Measurements from ENCODE around the gene PLEKHA5.

PLEKHA5 gene

DNA sequence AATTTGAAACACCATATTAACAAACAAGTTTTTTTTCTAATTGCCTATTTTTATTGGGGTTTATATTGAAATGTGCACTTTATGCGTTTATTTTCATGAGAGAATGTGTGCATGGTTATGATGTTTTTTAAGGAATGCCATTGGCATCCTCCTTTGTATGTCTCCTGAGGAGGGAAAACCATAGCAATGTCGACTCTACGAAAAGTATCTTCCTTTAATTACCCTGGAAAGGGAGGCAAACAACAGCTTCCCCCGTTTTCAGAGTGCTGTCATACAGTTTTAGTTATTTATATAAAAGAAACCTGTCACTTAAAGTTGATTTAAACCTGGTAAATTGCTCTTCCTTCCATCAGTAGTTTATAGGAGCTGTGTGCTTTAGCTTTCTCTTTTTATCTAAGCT, 117.4 kb downstream of the PLEKHA5 start:
- Histone ChIP-seq H3K36me3 (ENCODE audit: control insufficient read depth in 1 of 2, insufficient read depth in 2 of 2, low read length in 2 of 2) (no peaks in the 10 kb centered on the region), H3K4me3 (ENCODE audit: low read depth in 1 of 2, low read length in 2 of 2) (no peak overlapping the region), H3K4me1 (ENCODE audit: control insufficient read depth in 1 of 2, insufficient read depth in 2 of 2, low read length in 2 of 2) (peaks cover 0 to 4% of the 10 kb centered on the region in 2 donors), H3K27me3 (ENCODE audit: low read depth, low read length) (no peaks in the 10 kb centered on the region), H3K9me3 (ENCODE audit: control insufficient read depth in 1 of 2, low read length in 2 of 2) (no peaks in the 10 kb centered on the region), H3K27ac (ENCODE audit: low read length) (no peak overlapping the region)

DNA sequence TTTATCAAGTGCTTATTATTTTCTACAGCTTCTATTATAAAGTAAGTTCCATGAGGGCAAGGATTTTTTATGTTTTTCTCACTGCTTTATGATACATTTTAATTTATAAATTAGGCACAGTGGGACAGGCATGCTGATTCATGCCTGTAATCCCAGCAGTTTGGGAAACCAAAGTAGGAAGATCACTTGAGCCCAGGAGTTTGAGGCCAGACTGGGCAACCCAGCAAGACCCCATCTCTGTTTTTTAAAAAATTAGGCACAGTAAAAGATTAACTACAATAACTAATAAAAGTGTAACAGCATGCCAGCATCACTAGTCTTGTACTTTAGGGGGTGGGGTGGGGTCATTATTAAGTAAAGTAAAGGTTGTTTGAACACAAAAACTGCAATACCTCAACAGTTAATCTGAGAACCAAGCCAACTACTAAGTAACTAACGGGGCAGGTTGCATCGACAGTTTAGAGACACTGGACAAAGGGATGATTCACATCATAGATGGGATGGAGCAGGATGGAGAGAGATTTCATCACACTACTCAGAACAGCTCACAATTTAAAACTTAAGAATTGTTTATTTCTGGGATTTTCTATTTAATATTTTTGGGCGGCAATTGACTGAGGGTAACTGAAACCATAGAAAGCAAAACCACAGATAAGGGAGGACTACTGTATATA, 119.5 kb downstream of the PLEKHA5 start:
- H3K27me3 ChIP-seq (ENCODE audit: low read depth, low read length), result no peaks in the 10 kb centered on the region
- H3K36me3 ChIP-seq (ENCODE audit: control insufficient read depth in 1 of 2, insufficient read depth in 2 of 2, low read length in 2 of 2), result no peaks in the 10 kb centered on the region
- no peaks in the 10 kb centered on the region for H3K9me3 ChIP-seq (ENCODE audit: control insufficient read depth in 1 of 2, low read length in 2 of 2)
- H3K27ac ChIP-seq (ENCODE audit: low read length), result no peak overlapping the region
- no peak overlapping the region for H3K4me3 ChIP-seq (ENCODE audit: low read depth in 1 of 2, low read length in 2 of 2)
- H3K4me1 ChIP-seq (ENCODE audit: control insufficient read depth in 1 of 2, insufficient read depth in 2 of 2, low read length in 2 of 2), result no peaks in the 10 kb centered on the region

DNA sequence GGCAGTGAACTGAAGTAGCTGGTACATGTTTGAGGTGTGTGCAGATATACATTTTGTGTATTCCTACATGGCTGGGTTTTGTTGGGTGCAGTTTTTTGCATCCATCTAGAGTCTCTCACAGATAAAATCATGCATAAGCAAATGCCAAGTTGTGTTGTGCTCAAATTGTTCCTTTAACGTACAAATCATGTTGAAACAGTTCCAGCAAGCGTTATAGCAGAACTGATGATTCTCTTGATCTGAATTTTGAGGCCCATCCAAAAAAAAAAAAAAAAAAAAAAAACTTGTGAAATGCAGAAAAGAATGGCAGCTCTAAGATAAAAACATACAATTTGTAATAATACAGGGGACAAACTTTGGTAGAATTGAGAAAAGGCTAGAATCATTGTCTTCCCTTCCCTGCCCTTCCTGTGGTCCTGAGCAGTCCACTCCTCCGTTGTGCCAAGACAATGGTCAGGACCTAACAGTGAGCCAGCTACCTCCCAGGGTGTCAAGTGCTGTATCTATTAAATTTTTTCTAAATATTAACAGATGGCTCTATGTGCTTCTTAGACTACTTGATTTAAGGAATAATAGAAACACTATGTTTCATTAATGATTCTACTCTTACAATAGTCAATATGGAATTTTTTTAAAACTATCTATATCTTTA, 122.1 kb downstream of the PLEKHA5 start:
- Histone ChIP-seq H3K27ac (ENCODE audit: low read length) (no peak overlapping the region), H3K4me1 (ENCODE audit: control insufficient read depth in 1 of 2, insufficient read depth in 2 of 2, low read length in 2 of 2) (no peaks in the 10 kb centered on the region), H3K27me3 (ENCODE audit: low read depth, low read length) (no peaks in the 10 kb centered on the region), H3K4me3 (ENCODE audit: low read depth in 1 of 2, low read length in 2 of 2) (no peak overlapping the region), H3K36me3 (ENCODE audit: control insufficient read depth in 1 of 2, insufficient read depth in 2 of 2, low read length in 2 of 2) (no peaks in the 10 kb centered on the region), H3K9me3 (ENCODE audit: control insufficient read depth in 1 of 2, low read length in 2 of 2) (no peaks in the 10 kb centered on the region)

DNA sequence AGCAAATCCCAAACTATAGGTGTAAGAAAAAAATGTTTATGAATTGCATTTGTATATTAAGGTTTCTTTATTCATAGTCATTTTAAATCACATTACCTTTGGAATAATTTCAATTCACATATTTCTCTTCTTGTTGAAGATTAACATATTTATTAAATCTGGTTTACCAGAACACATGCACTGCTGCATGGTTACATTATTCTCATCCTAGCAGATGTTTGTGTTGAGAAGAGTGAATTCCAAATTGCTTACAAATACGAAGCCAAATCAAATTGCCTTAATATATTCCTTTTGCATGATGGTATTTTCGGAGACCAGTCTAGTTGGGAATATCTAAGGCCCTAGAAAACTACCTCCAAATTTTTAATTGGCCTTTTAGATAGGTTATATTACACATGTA, 130.6 kb downstream of the PLEKHA5 start:
- no peaks in the 10 kb centered on the region for H3K27me3 ChIP-seq (ENCODE audit: low read depth, low read length)
- H3K4me3 ChIP-seq (ENCODE audit: low read depth in 1 of 2, low read length in 2 of 2), result no peak overlapping the region
- H3K36me3 ChIP-seq (ENCODE audit: control insufficient read depth in 1 of 2, insufficient read depth in 2 of 2, low read length in 2 of 2), result no peaks in the 10 kb centered on the region
- H3K27ac ChIP-seq (ENCODE audit: low read length), result no peak overlapping the region
- H3K4me1 ChIP-seq (ENCODE audit: control insufficient read depth in 1 of 2, insufficient read depth in 2 of 2, low read length in 2 of 2), result no peaks in the 10 kb centered on the region
- H3K9me3 ChIP-seq (ENCODE audit: control insufficient read depth in 1 of 2, low read length in 2 of 2), result no peaks in the 10 kb centered on the region

DNA sequence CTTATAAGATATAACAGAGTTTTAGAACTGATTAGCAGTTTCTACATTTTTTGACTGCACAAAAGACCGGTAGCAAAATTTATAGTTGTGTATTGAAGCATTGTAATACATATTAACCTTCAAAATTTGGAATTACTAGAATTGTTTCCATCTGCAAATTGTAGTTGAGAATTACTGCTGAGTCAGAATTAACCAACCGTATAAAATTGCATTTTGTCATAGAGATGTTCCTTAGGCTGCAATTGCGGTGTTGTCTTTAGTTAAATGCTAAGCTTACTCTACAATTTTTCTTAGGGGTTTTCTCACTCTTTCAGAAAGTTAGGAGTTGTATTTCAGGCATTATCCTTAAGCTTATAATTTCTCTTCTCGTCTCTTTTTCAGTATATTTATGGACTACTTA, 132.2 kb downstream of the PLEKHA5 start:
- no peak overlapping the region for H3K4me3 ChIP-seq (ENCODE audit: low read depth in 1 of 2, low read length in 2 of 2)
- no peaks in the 10 kb centered on the region for H3K27me3 ChIP-seq (ENCODE audit: low read depth, low read length)
- H3K9me3 ChIP-seq (ENCODE audit: control insufficient read depth in 1 of 2, low read length in 2 of 2), result no peaks in the 10 kb centered on the region
- no peaks in the 10 kb centered on the region for H3K36me3 ChIP-seq (ENCODE audit: control insufficient read depth in 1 of 2, insufficient read depth in 2 of 2, low read length in 2 of 2)
- no peaks in the 10 kb centered on the region for H3K4me1 ChIP-seq (ENCODE audit: control insufficient read depth in 1 of 2, insufficient read depth in 2 of 2, low read length in 2 of 2)
- no peak overlapping the region for H3K27ac ChIP-seq (ENCODE audit: low read length)

DNA sequence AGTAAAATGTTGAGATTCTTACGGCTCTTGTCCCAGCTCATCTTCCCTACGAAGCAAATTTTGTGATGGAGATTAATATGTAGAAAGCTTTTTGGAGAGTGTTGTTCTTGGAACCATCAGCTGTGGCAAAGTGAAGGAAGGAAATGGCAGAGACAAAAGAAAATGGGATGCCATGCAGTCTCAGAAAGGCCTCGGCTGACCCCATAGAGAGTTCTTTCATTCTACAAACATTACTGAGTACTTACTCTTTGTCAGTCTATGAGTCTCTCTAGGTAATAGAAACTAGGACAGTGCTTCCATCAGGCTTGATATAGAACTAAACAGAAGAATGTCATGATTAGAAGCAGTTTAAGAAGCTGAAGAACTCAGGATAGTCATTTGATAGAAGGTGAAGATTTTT, 134.1 kb downstream of the PLEKHA5 start:
- Histone ChIP-seq H3K27ac (ENCODE audit: low read length) (no peak overlapping the region), H3K4me3 (ENCODE audit: low read depth in 1 of 2, low read length in 2 of 2) (no peak overlapping the region), H3K36me3 (ENCODE audit: control insufficient read depth in 1 of 2, insufficient read depth in 2 of 2, low read length in 2 of 2) (no peaks in the 10 kb centered on the region), H3K9me3 (ENCODE audit: control insufficient read depth in 1 of 2, low read length in 2 of 2) (no peaks in the 10 kb centered on the region), H3K4me1 (ENCODE audit: control insufficient read depth in 1 of 2, insufficient read depth in 2 of 2, low read length in 2 of 2) (no peaks in the 10 kb centered on the region), H3K27me3 (ENCODE audit: low read depth, low read length) (no peaks in the 10 kb centered on the region)

DNA sequence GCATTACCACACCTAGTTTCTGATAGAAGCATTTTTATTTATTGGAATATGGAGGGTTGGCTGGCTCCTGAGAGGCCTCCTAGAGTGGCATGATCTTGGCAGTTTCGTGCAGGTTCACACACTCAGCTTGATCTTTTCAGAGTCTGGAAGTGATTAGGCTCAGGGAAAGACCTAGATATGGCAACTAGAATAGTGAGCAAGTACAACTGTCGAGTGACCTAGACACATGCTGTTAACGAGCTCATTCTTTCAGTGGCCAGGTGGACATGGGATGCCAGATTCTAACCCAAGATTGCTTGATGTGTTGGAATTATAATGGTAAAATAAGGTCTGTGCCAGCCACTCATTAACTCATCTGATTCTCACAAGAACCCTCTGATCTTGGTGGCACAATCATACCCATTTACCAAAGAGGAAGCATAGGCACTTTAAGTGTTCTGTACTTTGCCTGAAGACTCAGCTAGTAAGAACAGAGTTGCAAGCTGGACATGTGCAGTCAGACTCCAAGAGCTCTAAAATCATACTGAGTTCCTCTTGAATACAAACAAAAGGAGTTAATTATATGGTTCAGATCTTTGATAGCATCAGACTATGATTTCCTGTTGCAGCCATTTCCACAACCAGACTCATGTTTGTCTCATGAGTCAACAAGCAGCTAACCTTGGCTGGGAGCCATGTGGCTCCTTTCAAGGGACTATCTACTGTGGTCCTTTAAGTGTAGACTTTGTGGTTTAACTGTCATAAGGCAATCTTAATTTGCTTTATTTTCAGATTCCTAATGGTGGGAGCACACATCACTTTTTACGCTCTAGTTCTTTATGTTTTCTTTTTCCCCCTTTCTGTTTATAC, 144.2 kb downstream of the PLEKHA5 start:
- Histone ChIP-seq H3K27ac (ENCODE audit: low read length) (no peak overlapping the region), H3K9me3 (ENCODE audit: control insufficient read depth in 1 of 2, low read length in 2 of 2) (no peaks in the 10 kb centered on the region), H3K4me3 (ENCODE audit: low read depth in 1 of 2, low read length in 2 of 2) (no peak overlapping the region), H3K27me3 (ENCODE audit: low read depth, low read length) (no peaks in the 10 kb centered on the region), H3K36me3 (ENCODE audit: control insufficient read depth in 1 of 2, insufficient read depth in 2 of 2, low read length in 2 of 2) (peaks cover 7 to 12% of the 10 kb centered on the region in 2 donors), H3K4me1 (ENCODE audit: control insufficient read depth in 1 of 2, insufficient read depth in 2 of 2, low read length in 2 of 2) (peaks cover 7 to 8% of the 10 kb centered on the region in 2 donors)

DNA sequence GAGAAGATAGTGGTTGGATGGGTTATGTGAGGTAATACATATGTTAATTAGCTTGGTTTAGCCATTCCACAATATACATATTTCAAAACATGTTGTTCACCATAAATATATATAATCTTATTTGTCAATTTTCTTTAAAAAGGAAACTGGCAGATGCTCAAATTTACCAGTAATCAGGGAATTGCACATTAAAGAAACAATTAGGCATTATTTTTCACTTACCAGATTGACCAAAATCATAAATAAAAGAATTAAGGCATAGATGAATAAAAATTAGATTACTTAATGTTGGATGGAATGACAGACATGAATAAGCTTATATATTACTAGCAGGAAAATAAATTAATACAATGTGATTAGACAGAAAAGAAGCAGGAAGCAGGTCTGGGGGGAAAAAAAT, 147.2 kb downstream of the PLEKHA5 start:
- Histone ChIP-seq H3K4me1 (ENCODE audit: control insufficient read depth in 1 of 2, insufficient read depth in 2 of 2, low read length in 2 of 2) (peaks cover 7 to 8% of the 10 kb centered on the region in 2 donors), H3K36me3 (ENCODE audit: control insufficient read depth in 1 of 2, insufficient read depth in 2 of 2, low read length in 2 of 2) (peaks cover 7% of the 10 kb centered on the region in 2 donors), H3K4me3 (ENCODE audit: low read depth in 1 of 2, low read length in 2 of 2) (no peak overlapping the region), H3K9me3 (ENCODE audit: control insufficient read depth in 1 of 2, low read length in 2 of 2) (no peaks in the 10 kb centered on the region), H3K27ac (ENCODE audit: low read length) (no peak overlapping the region), H3K27me3 (ENCODE audit: low read depth, low read length) (no peaks in the 10 kb centered on the region)

DNA sequence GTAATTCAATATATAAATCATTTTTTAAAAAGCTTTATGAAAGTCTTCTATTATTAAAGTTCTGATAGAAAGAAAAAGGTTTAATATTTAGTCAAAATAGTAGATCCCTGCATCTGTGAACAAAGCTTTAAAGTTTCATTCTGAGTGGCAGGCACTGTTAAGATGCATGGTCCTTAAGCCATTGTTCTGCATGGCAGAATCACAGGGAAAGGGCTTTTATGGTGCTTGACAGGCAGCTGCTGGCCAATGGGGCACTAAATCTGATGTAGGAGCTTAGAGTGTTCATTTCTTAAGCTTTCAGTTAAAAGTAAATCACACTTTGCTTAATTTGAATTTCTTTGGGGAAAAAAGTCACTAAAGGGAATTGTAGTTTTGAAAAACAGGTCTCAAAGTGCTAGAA, 148.2 kb downstream of the PLEKHA5 start:
- Histone ChIP-seq H3K4me1 (ENCODE audit: control insufficient read depth in 1 of 2, insufficient read depth in 2 of 2, low read length in 2 of 2) (peaks cover 7 to 8% of the 10 kb centered on the region in 2 donors), H3K4me3 (ENCODE audit: low read depth in 1 of 2, low read length in 2 of 2) (no peak overlapping the region), H3K27me3 (ENCODE audit: low read depth, low read length) (no peaks in the 10 kb centered on the region), H3K36me3 (ENCODE audit: control insufficient read depth in 1 of 2, insufficient read depth in 2 of 2, low read length in 2 of 2) (peaks cover 7% of the 10 kb centered on the region in 2 donors), H3K9me3 (ENCODE audit: control insufficient read depth in 1 of 2, low read length in 2 of 2) (no peaks in the 10 kb centered on the region), H3K27ac (ENCODE audit: low read length) (no peak overlapping the region)

DNA sequence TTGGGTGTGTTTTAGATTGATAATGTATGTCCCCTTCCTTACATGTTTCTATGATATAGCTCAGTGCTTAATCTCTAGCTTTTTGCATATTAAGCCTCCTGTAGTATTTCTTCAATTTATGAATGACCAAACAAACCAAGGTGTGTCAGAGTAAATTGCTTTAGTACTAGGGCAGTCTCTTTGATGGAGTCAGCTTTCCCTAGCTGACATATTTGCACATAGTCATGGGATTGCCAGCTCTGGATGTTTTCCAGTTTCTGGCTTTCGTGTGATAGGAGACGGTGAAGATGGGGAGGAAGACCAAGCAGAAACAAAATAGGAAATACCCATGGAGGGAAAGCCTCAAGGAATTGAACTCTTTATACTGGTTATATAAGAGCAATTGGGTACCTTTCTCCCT, 148.9 kb downstream of the PLEKHA5 start:
- Histone ChIP-seq H3K36me3 (ENCODE audit: control insufficient read depth in 1 of 2, insufficient read depth in 2 of 2, low read length in 2 of 2) (peaks cover 7 to 10% of the 10 kb centered on the region in 2 donors), H3K4me1 (ENCODE audit: control insufficient read depth in 1 of 2, insufficient read depth in 2 of 2, low read length in 2 of 2) (peaks cover 4 to 7% of the 10 kb centered on the region in 2 donors), H3K27ac (ENCODE audit: low read length) (no peak overlapping the region), H3K4me3 (ENCODE audit: low read depth in 1 of 2, low read length in 2 of 2) (no peak overlapping the region), H3K9me3 (ENCODE audit: control insufficient read depth in 1 of 2, low read length in 2 of 2) (no peaks in the 10 kb centered on the region), H3K27me3 (ENCODE audit: low read depth, low read length) (no peaks in the 10 kb centered on the region)

DNA sequence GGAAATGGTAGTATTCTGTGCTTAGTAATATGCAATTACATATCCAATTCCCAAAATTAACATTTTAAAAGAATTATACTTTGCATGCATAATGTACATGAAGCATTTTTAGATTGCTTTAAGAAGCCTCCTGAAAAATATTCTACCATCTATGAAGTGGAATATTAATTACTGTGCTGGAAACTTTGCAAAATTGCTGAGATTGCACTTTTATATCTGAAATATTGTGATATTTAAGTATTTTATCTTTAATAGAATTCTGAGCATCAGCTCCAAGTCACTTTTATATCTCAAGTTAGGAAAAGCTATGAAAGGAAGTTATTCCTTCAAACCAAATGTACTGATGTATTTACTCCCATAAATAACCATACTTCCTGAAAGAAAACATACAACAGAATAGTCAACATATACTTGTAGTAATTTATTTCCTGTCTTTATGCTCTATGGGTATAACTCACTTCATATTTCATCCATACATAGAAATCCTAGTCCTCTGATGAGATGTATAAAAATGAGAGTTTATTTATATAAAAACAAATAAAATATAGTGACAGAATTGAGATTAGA, 152.7 kb downstream of the PLEKHA5 start:
- Histone ChIP-seq H3K4me1 (ENCODE audit: control insufficient read depth in 1 of 2, insufficient read depth in 2 of 2, low read length in 2 of 2) (no peaks in the 10 kb centered on the region), H3K27me3 (ENCODE audit: low read depth, low read length) (no peaks in the 10 kb centered on the region)

More for the DNA sequence above, 152.7 kb downstream of the PLEKHA5 start:
- H3K36me3 ChIP-seq (ENCODE audit: control insufficient read depth in 1 of 2, insufficient read depth in 2 of 2, low read length in 2 of 2), result peaks cover 0 to 10% of the 10 kb centered on the region in 2 donors
- H3K27ac ChIP-seq (ENCODE audit: low read length), result no peak overlapping the region
- no peak overlapping the region for H3K4me3 ChIP-seq (ENCODE audit: low read depth in 1 of 2, low read length in 2 of 2)
- no peaks in the 10 kb centered on the region for H3K9me3 ChIP-seq (ENCODE audit: control insufficient read depth in 1 of 2, low read length in 2 of 2)
